Measurements from ENCODE around the gene ITPR2. TPM values are rescaled to one million over a fixed set of nuclear protein-coding genes. Genes with fewer than 3 reads are reported as not detected.

ITPR2 gene
- total and polyA plus RNA-seq, 2 of the 8 experiments (the other 6 are each of a cell fraction or from before 2014, with no cell fraction given): 4.1 to 48.3 TPM

- no peak for TF ChIP-seq TAF7 (optimal IDR thresholded peaks at IDR 0.05; ENCODE audit: borderline replicate concordance, low read depth, low read length)
- TF ChIP-seq KDM5A (IDR thresholded peaks at IDR 0.05; ENCODE audit: low read length): no peak
- no peak for TF ChIP-seq MAX (IDR thresholded peaks at IDR 0.05)
- no peak for TF ChIP-seq RNF2 (IDR thresholded peaks at IDR 0.05; ENCODE audit: borderline replicate concordance, low read depth, low read length, missing control alignments, poor library complexity, severe bottlenecking)
- no peak for TF ChIP-seq TCF12 (IDR thresholded peaks at IDR 0.05; ENCODE audit: low read depth, low read length)
These were observed 92.6 kb downstream of the ITPR2 start (continued) for GRCh38 chr12:26740348-26740747.
